ENCODE results near the gene FHIP1A. TPM values are rescaled to one million over a fixed set of nuclear protein-coding genes. Genes with fewer than 3 reads are reported as not detected.
"Not testable (repeated sequence)": the region's sequence is repeated elsewhere in the genome, so short reads cannot be mapped to it uniquely, and the experiment has no call there.

The FHIP1A gene
- total RNA-seq: under 1 TPM; 0.45 to 0.83 TPM

- peaks cover 61% of the 10 kb centered on the region for H3K27me3 Mint-ChIP-seq
- no peak within 1 kb of the TSS for H3K27ac Mint-ChIP-seq
- H3K36me3 Mint-ChIP-seq: no peaks in the 10 kb centered on the region
- peak within 1 kb of the TSS; percentile 80 for H3K4me3 Mint-ChIP-seq
- ATAC-seq (ENCODE audit: low read depth): peak; percentile 87
- POLR2A ChIA-PET: no interaction called here
- DNase-seq: peak; percentile 82
- peaks cover 18% of the 10 kb centered on the region for H3K4me1 Mint-ChIP-seq
- no peaks in the 10 kb centered on the region for H3K9me3 Mint-ChIP-seq
These were observed at the start of gene FHIP1A for GRCh38 chr4:151408630-151409469. TSS of gene FHIP1A (plus strand) at chr4:151409176. CDS start at chr4:151566260, 157,084 bp downstream.

GRCh38 chr4:151359576-151359975 lies 49.4 kb upstream of the FHIP1A start:
- no peak for ATAC-seq (ENCODE audit: low read depth)

GRCh38 chr4:151361126-151361525 lies 47.9 kb upstream of the FHIP1A start:
- POLR2A ChIA-PET: no interaction called here
- peaks cover 2% of the 10 kb centered on the region for H3K4me1 Mint-ChIP-seq
- peaks cover 12% of the 10 kb centered on the region for H3K27me3 Mint-ChIP-seq
- no peaks in the 10 kb centered on the region for H3K9me3 Mint-ChIP-seq
- ATAC-seq (ENCODE audit: low read depth): no peak
- no peak overlapping the region for H3K4me3 Mint-ChIP-seq
- DNase-seq: no peak
- no peak overlapping the region for H3K27ac Mint-ChIP-seq
- no peaks in the 10 kb centered on the region for H3K36me3 Mint-ChIP-seq

More at GRCh38 chr4:151359576-151359975, 49.4 kb upstream of the FHIP1A start:
- no peak overlapping the region for H3K4me3 Mint-ChIP-seq
- POLR2A ChIA-PET: no interaction called here
- H3K4me1 Mint-ChIP-seq: peaks cover 2% of the 10 kb centered on the region
- DNase-seq: no peak
- H3K9me3 Mint-ChIP-seq: no peaks in the 10 kb centered on the region
- H3K27ac Mint-ChIP-seq: no peak overlapping the region
- peaks cover 9% of the 10 kb centered on the region for H3K27me3 Mint-ChIP-seq
- no peaks in the 10 kb centered on the region for H3K36me3 Mint-ChIP-seq

- Mint-ChIP-seq H3K4me3 (no peak overlapping the region), H3K27me3 (peaks cover 13% of the 10 kb centered on the region), H3K36me3 (no peaks in the 10 kb centered on the region), H3K9me3 (no peaks in the 10 kb centered on the region), H3K4me1 (peaks cover 2% of the 10 kb centered on the region), H3K27ac (no peak overlapping the region)
- POLR2A ChIA-PET: no interaction called here
- ATAC-seq (ENCODE audit: low read depth) (no peak), DNase-seq (no peak)
These were observed 47.0 kb upstream of the FHIP1A start for GRCh38 chr4:151361966-151362365.

GRCh38 chr4:151362404-151363164 lies 46.4 kb upstream of the FHIP1A start:
- ATAC-seq (ENCODE audit: low read depth) (peak; percentile 82), DNase-seq (peak; percentile 70)
- H3K4me1 Mint-ChIP-seq: peaks cover 2% of the 10 kb centered on the region
- H3K36me3 Mint-ChIP-seq: no peaks in the 10 kb centered on the region
- H3K27ac Mint-ChIP-seq: no peak overlapping the region
- H3K4me3 Mint-ChIP-seq: no peak overlapping the region
- H3K27me3 Mint-ChIP-seq: peaks cover 18% of the 10 kb centered on the region
- POLR2A ChIA-PET: no interaction called here
- no peaks in the 10 kb centered on the region for H3K9me3 Mint-ChIP-seq

GRCh38 chr4:151376540-151376939 lies 32.4 kb upstream of the FHIP1A start:
- POLR2A ChIA-PET: no interaction called here
- Mint-ChIP-seq H3K4me3 (no peak overlapping the region), H3K27ac (no peak overlapping the region), H3K36me3 (no peaks in the 10 kb centered on the region), H3K9me3 (no peaks in the 10 kb centered on the region), H3K4me1 (no peaks in the 10 kb centered on the region), H3K27me3 (peaks cover 13% of the 10 kb centered on the region)
- ATAC-seq (ENCODE audit: low read depth) (no peak), DNase-seq (no peak)

GRCh38 chr4:151389311-151389710 lies 19.7 kb upstream of the FHIP1A start:
- Mint-ChIP-seq H3K27ac (no peak overlapping the region), H3K27me3 (peaks cover 10% of the 10 kb centered on the region), H3K4me1 (no peaks in the 10 kb centered on the region), H3K9me3 (no peaks in the 10 kb centered on the region), H3K4me3 (no peak overlapping the region), H3K36me3 (no peaks in the 10 kb centered on the region)
- DNase-seq (no peak), ATAC-seq (ENCODE audit: low read depth) (no peak)
- POLR2A ChIA-PET: no interaction called here

GRCh38 chr4:151389799-151390198 lies 19.2 kb upstream of the FHIP1A start:
- H3K36me3 Mint-ChIP-seq; ATAC-seq (ENCODE audit: low read depth); H3K4me3 Mint-ChIP-seq; POLR2A ChIA-PET; H3K9me3 Mint-ChIP-seq; H3K27ac Mint-ChIP-seq; DNase-seq; H3K4me1 Mint-ChIP-seq: not testable (repeated sequence)
- peaks cover 13% of the 10 kb centered on the region for H3K27me3 Mint-ChIP-seq

- no peak overlapping the region for H3K4me3 Mint-ChIP-seq
- ATAC-seq (ENCODE audit: low read depth) (no peak), DNase-seq (no peak)
- H3K27me3 Mint-ChIP-seq: peaks cover 21% of the 10 kb centered on the region
- no peaks in the 10 kb centered on the region for H3K36me3 Mint-ChIP-seq
- no peak overlapping the region for H3K27ac Mint-ChIP-seq
- POLR2A ChIA-PET: no interaction called here
- H3K9me3 Mint-ChIP-seq: no peaks in the 10 kb centered on the region
- H3K4me1 Mint-ChIP-seq: no peaks in the 10 kb centered on the region
These were observed 13.1 kb upstream of the FHIP1A start for GRCh38 chr4:151395873-151396272.

- no peaks in the 10 kb centered on the region for H3K4me1 Mint-ChIP-seq
- no peak overlapping the region for H3K27ac Mint-ChIP-seq
- no peak for ATAC-seq (ENCODE audit: low read depth)
- H3K4me3 Mint-ChIP-seq: no peak overlapping the region
- H3K9me3 Mint-ChIP-seq: no peaks in the 10 kb centered on the region
- H3K36me3 Mint-ChIP-seq: no peaks in the 10 kb centered on the region
- peaks cover 18% of the 10 kb centered on the region for H3K27me3 Mint-ChIP-seq
- no peak for DNase-seq
- POLR2A ChIA-PET: no interaction called here
These were observed 8.6 kb upstream of the FHIP1A start for GRCh38 chr4:151400343-151400742.

- no peaks in the 10 kb centered on the region for H3K36me3 Mint-ChIP-seq
- H3K27me3 Mint-ChIP-seq: peaks cover 22% of the 10 kb centered on the region
- POLR2A ChIA-PET: no interaction called here
- no peak overlapping the region for H3K27ac Mint-ChIP-seq
- no peaks in the 10 kb centered on the region for H3K4me1 Mint-ChIP-seq
- no peak overlapping the region for H3K4me3 Mint-ChIP-seq
- ATAC-seq (ENCODE audit: low read depth): no peak
- DNase-seq: no peak
- no peaks in the 10 kb centered on the region for H3K9me3 Mint-ChIP-seq
These were observed 7.2 kb upstream of the FHIP1A start for GRCh38 chr4:151401739-151402138.

GRCh38 chr4:151402145-151402865 lies 6.7 kb upstream of the FHIP1A start:
- Mint-ChIP-seq H3K4me3 (no peak overlapping the region), H3K27me3 (peaks cover 26% of the 10 kb centered on the region), H3K9me3 (no peaks in the 10 kb centered on the region), H3K4me1 (peaks cover 2% of the 10 kb centered on the region), H3K36me3 (no peaks in the 10 kb centered on the region), H3K27ac (no peak overlapping the region)
- ATAC-seq (ENCODE audit: low read depth): no peak
- DNase-seq: no peak
- POLR2A ChIA-PET: no interaction called here

- H3K9me3 Mint-ChIP-seq: no peaks in the 10 kb centered on the region
- H3K4me3 Mint-ChIP-seq: no peak overlapping the region
- H3K27ac Mint-ChIP-seq: no peak overlapping the region
- POLR2A ChIA-PET: no interaction called here
- peaks cover 35% of the 10 kb centered on the region for H3K27me3 Mint-ChIP-seq
- peaks cover 12% of the 10 kb centered on the region for H3K4me1 Mint-ChIP-seq
- ATAC-seq (ENCODE audit: low read depth) (no peak), DNase-seq (no peak)
- no peaks in the 10 kb centered on the region for H3K36me3 Mint-ChIP-seq
These were observed 5.3 kb upstream of the FHIP1A start for GRCh38 chr4:151403656-151404055.
